Measurements from ENCODE around the gene TARP.

The TARP gene

GRCh38 chr7:38318241-38318640 lies 44.8 kb upstream of the TARP start:
- Histone ChIP-seq H3K9ac (ENCODE audit: low read length) (no peak overlapping the region), H3K4me1 (ENCODE audit: low read length) (no peaks in the 10 kb centered on the region), H3K27ac (ENCODE audit: low read length) (no peak overlapping the region), H3K9me3 (ENCODE audit: insufficient read depth, low read length) (no peaks in the 10 kb centered on the region), H3K4me2 (ENCODE audit: low read length) (no peak overlapping the region), H3K4me3 (ENCODE audit: low read length) (no peak overlapping the region), H3K79me2 (ENCODE audit: low read length) (no peaks in the 10 kb centered on the region), H4K20me1 (ENCODE audit: insufficient read depth, low read length) (no peaks in the 10 kb centered on the region), H2AFZ (ENCODE audit: low read depth, low read length) (no peak overlapping the region), H3K27me3 (ENCODE audit: low read depth, low read length) (peaks cover 1% of the 10 kb centered on the region; the same call in 1 of the 2 replicates), H3K36me3 (replicated peaks; ENCODE audit: low read depth, low read length) (no peaks in the 10 kb centered on the region)
- no peak for TF ChIP-seq EZH2phosphoT487 (IDR thresholded peaks at IDR 0.05; ENCODE audit: low read depth)

- peaks cover 3% of the 10 kb centered on the region; the same call in 1 of the 2 replicates for H3K27me3 ChIP-seq (ENCODE audit: low read depth, low read length)
- H3K4me2 ChIP-seq (ENCODE audit: low read length): no peak overlapping the region
- H4K20me1 ChIP-seq (ENCODE audit: insufficient read depth, low read length): no peaks in the 10 kb centered on the region
- H3K4me1 ChIP-seq (ENCODE audit: low read length): no peaks in the 10 kb centered on the region
- TF ChIP-seq CTCF (IDR thresholded peaks at IDR 0.05; ENCODE audit: low read depth, low read length): no peak
- TF ChIP-seq EZH2phosphoT487 (IDR thresholded peaks at IDR 0.05; ENCODE audit: low read depth): no peak
- no peaks in the 10 kb centered on the region for H3K36me3 ChIP-seq (replicated peaks; ENCODE audit: low read depth, low read length)
- no peak overlapping the region for H3K27ac ChIP-seq (ENCODE audit: low read length)
- no peak overlapping the region for H2AFZ ChIP-seq (ENCODE audit: low read depth, low read length)
- no peaks in the 10 kb centered on the region for H3K9me3 ChIP-seq (ENCODE audit: insufficient read depth, low read length)
- H3K79me2 ChIP-seq (ENCODE audit: low read length): no peaks in the 10 kb centered on the region
- H3K4me3 ChIP-seq (ENCODE audit: low read length): no peak overlapping the region
- no peak overlapping the region for H3K9ac ChIP-seq (ENCODE audit: low read length)
Observed at GRCh38 chr7:38317515-38317914, 44.1 kb upstream of the TARP start.

GRCh38 chr7:38316733-38317360 lies 43.4 kb upstream of the TARP start:
- Histone ChIP-seq H2AFZ (ENCODE audit: low read depth, low read length) (no peak overlapping the region), H3K4me1 (ENCODE audit: low read length) (no peaks in the 10 kb centered on the region), H3K27me3 (ENCODE audit: low read depth, low read length) (peaks cover 3% of the 10 kb centered on the region; the same call in 1 of the 2 replicates), H3K9me3 (ENCODE audit: insufficient read depth, low read length) (no peaks in the 10 kb centered on the region), H3K27ac (ENCODE audit: low read length) (no peak overlapping the region), H3K4me2 (ENCODE audit: low read length) (no peak overlapping the region), H4K20me1 (ENCODE audit: insufficient read depth, low read length) (no peaks in the 10 kb centered on the region), H3K36me3 (replicated peaks; ENCODE audit: low read depth, low read length) (no peaks in the 10 kb centered on the region), H3K9ac (ENCODE audit: low read length) (no peak overlapping the region), H3K79me2 (ENCODE audit: low read length) (no peaks in the 10 kb centered on the region), H3K4me3 (ENCODE audit: low read length) (no peak overlapping the region)
- TF ChIP-seq CTCF (IDR thresholded peaks at IDR 0.05; ENCODE audit: low read depth, low read length) (no peak), EZH2phosphoT487 (IDR thresholded peaks at IDR 0.05; ENCODE audit: low read depth) (no peak)

- Histone ChIP-seq H3K4me1 (ENCODE audit: low read length) (no peaks in the 10 kb centered on the region), H3K4me2 (ENCODE audit: low read length) (no peak overlapping the region), H4K20me1 (ENCODE audit: insufficient read depth, low read length) (no peaks in the 10 kb centered on the region), H3K27me3 (ENCODE audit: low read depth, low read length) (peaks cover 3% of the 10 kb centered on the region; the same call in 1 of the 2 replicates), H3K9ac (ENCODE audit: low read length) (no peak overlapping the region), H3K4me3 (ENCODE audit: low read length) (no peak overlapping the region), H2AFZ (ENCODE audit: low read depth, low read length) (no peak overlapping the region), H3K36me3 (replicated peaks; ENCODE audit: low read depth, low read length) (no peaks in the 10 kb centered on the region), H3K9me3 (ENCODE audit: insufficient read depth, low read length) (no peaks in the 10 kb centered on the region), H3K79me2 (ENCODE audit: low read length) (no peaks in the 10 kb centered on the region), H3K27ac (ENCODE audit: low read length) (no peak overlapping the region)
- TF ChIP-seq CTCF (IDR thresholded peaks at IDR 0.05; ENCODE audit: low read depth, low read length) (no peak), EZH2phosphoT487 (IDR thresholded peaks at IDR 0.05; ENCODE audit: low read depth) (no peak)
Observed at GRCh38 chr7:38315410-38315809, 42.0 kb upstream of the TARP start.

Measured in OCI-LY3 (cell line).